ENCODE measurements around the gene EAF2.
"Not testable (repeated sequence)": the region's sequence is repeated elsewhere in the genome, so short reads cannot be mapped to it uniquely, and the experiment has no call there.

Gene EAF2

DNA sequence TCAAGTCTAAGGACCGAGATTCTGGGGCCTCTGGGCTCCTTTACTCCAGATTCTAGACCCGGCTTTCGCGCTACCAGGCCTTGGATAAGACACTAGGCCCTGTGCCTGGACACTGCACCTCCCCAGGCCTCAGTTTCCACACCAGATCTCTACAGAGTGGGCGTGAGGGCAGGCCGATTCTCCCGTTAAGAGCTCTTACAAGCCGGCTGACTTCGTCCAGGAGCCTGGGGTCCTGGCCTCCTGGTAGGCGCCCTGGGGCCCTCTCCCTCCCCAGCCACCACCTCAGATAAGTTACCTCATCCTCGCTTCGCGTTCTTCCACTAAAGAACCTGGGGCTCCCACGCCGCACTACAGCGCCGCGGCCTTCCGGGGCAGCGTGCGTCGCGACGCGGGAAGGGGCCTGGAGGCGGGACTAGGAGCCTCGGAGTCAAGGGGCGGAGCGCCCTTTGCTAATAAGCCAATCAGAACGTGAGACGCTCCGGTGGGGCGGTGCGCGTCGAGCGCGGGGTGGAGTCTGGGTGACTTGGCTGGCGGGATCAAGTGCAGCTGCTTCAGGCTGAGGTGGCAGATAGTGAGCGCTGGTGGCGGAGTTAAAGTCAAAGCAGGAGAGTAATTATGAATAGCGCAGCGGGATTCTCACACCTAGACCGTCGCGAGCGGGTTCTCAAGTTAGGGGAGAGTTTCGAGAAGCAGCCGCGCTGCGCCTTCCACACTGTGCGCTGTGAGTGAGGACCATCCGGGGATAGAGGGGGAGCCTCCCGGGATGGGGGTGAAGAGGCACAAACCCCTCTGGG is at the start of gene EAF2, which contains the start of gene IQCB1:
Gene EAF2 (plus strand): TSS at position 539 of the 794 bp plus-strand sequence. CDS start 77 bp downstream, at position 616.
Gene IQCB1 (minus strand): TSS at position 390 of the 794 bp plus-strand sequence. CDS start 6,100 bp downstream, outside the sequence.
- peak; percentile 85 for DNase-seq

DNA sequence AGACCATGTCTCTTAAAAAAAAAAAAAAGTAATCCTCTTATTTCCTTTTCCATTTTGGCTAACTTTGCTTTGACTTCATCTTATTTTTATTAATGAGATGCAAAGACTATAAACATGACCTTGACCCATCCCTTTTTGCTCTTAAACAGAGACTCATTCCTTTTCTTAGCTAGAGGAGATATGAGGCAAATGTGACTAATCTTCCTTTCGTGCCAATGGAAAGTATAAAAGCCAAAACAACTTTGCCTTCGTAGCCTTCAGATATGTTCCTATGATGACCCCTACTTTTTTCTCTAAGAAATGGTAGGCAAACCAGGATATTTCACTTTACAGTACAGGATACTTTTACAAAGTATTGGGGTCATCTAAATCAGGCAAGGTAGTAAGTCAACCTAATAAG is 48.5 kb upstream of the EAF2 start:
- no peak for DNase-seq

DNA sequence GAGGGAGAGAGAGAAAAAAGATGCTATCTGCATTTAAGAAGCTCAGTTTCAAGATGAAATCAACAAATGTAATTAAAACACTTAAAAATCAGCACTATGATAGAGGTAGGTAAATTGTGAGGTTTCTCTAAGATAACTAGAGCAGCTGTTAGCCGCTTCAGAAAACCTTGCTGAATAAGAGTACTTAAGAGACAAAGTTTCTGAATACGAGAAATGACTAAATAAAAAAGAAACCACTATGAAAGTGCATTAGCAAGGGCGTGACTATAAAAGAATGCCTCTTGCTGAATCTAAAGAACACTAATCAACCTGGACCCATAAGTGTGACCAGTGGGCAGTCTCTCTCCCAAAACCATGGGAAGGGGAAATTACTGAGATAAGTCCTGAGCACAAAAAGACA is 41.9 kb upstream of the EAF2 start:
- DNase-seq = no peak

DNA sequence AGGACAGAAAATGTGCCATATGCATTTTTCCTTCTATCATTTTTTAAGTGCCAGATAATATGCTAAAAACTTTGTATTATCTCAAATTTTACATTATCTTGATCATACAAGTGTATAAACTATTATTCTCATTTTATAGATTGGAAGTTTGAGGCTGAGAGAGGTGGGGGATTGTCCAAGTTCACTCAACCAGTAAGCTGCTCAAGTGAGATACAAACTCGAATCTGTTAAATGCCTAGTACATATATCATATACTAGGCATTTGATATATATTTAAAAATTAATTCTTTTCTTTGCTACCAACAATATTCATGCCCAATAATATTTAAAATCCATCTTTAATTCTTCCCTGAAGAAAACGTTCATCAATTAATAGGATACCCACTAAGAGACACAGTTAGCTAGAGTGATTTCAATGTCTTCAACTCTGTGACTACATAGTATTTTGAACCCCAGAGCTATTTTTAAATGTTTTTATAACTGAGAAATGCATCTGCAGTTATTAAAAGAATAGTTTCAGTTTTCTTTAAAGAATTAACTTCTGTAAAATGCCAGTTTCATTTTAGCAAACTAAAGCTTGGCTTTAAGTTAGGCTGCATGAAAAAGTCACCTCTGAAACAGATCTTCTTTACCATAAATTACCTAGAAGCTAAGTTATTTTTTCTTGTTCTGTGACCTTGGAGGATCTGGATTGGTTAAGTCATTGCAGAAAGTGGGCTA is 40.6 kb upstream of the EAF2 start:
- DNase-seq = no peak

DNA sequence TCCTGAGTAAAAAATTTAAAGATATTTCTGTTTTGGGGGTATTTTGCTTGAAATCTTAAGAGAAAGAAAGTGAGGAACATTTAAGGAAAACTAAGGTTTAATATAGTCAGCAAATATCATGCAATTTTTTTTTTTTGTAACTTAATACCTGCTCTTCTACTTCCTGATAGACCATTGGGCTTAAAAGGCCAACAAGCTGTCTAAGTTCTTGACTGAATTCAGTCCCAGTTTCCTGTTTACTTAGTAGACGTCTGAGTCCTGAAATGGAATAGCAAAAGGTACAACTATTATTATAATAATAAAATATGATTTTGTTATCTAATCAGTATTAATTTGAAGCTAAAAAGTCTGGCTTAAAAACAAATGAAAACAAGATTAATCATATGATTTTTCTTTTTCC is 38.0 kb upstream of the EAF2 start:
- no peak for DNase-seq

DNA sequence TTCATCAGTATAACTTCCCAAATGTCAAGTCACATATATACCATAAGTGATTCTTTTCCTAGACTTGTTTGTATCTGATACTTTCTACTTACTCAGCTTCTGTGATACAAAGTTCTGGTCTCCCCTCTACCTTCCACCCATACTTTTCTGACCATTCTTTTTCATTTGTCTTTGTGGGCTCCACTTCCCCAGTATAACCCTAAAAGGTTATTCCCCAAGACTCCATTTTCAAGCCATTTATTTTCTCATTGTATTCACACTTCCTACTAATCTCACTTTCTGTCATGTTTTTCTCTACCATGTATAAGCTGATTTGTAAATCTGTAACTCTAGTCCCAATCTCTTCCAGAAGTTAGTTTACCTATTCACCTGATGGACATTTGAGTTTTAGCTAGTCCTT is 34.1 kb upstream of the EAF2 start:
- no peak for DNase-seq

DNA sequence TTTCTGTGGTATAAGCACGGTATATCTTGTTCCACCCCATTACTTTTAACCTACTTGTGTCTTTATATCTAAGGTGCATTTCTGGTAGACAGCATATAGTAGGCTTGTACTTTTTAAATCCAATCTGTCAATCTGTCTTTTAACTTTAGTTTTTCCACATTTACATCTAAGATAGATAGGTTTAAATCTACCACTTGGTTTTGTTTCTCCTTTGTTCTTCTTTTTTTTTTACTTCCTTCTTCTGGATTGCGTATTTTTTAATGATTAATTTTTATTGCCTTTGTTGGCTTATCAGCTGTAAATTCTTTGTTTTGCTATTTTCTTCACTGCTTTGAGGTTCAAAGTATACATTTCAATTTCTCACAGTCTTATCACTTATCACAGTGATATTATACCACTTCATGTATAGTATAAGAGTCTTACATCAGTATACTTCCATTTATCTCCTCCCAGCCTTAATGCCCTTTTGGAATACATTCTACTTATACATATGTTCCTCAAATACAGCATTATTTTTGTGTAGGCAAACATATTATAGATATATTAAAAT is 31.2 kb upstream of the EAF2 start:
- no peak for DNase-seq

DNA sequence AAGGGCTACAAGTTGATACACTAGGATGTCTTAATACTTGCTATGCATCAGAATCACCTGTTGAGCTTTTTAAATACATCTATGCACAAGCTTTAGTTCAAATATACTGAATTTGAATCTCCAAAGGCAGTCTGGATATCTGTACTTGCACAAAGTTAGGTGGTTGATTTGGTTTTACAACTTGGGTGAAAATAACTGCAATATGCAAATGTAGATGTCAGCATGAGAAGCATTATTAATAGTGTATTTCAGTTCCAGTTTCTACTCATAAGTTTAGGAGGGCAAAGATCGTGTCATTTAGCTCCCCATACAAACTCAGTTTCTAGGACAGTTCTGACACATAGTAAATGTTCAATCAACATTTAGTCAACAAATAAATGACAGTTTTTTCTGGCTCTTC is 25.8 kb upstream of the EAF2 start:
- no peak for DNase-seq

DNA sequence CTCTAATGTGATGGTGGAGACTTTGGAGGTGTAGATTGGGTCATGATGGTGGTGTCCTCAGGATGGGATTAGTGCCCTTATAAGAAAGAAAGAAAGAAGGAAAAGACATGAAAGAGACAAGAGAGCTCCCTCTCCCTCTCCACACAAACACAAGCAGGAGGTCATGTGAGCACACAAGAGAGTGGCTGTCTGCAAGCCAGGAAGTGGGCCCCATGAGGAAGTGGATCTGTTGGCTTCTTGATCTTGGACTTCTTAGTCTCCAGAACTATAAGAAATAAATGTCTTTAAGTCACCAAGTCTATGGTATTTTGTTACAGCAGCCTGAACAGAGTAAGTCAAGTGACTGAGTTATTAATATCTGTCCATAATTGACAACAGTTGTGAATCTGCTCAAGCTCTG is 17.3 kb upstream of the EAF2 start:
- no peak for DNase-seq

DNA sequence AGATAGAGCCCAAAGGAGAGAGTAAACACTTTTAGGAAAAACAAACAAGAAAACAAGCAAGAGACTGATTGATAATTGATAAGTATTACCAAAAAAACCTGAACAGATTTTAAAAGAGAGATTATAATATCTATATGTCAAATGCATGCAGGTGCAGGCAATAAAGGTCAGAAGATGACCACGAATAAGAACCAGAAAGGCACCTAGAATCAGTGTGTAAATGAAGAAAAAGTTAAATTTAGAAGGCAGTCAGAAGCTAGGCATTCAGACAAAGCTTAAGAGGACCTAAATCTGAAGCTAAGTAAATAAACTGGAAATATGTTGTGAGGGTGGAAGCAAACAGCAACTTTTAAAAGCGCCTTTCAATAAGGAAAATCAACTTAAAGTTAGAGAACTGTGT is 16.4 kb upstream of the EAF2 start:
- DNase-seq = no peak

DNA sequence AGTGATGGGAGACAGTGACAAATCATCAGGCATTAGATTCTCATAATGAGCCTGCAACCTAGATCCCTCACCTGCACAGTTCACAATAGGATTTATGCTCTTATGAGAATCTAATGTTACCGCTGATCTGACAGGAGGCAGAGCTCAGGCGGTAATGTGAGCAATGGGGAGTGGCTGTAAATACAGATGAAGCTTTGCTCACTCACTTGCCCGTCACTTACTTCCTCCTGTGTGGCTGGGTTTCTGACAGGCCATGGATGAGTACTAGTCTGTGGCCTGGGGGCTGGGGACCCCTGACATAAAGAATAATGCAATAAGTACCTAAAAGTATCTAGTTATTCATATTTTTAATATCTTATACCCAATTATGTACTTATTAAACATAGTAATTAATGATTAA is 15.8 kb upstream of the EAF2 start:
- no peak for DNase-seq

DNA sequence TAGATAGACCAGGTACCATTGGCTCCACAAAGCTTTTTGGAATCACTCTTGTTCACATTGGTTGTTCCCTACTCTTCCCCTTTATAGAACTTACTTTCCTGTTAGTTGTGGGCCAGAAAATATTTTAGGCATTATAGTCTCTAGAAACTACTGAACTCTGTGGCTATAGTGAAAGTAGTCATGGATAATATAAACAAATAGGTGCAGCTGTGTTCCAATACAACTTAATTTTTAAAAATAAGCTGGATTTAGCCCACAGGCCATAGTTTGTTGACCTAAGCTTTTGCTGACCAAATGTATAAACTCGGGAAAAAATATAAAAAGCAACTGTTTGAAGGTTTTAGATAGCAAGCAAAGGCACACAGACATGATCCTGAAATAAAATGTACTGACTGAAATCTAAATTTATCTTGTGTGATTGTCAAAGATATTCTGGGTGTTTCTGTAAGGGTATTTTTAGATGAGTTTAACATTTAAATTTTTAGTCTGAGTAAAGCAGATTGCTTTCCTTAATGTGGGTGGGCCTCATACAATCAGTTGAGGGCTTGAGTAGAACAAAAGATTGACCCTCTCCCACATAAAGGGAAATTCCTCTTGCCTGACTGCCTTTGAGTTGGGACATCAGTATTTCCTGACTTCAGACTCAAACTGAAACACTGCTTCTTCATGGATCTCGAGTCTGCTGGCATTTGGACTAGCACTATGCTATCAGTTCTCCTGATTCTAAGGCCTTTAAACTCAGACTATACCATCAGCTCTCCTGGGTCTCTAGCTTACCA is 13.4 kb upstream of the EAF2 start:
- DNase-seq = no peak

DNA sequence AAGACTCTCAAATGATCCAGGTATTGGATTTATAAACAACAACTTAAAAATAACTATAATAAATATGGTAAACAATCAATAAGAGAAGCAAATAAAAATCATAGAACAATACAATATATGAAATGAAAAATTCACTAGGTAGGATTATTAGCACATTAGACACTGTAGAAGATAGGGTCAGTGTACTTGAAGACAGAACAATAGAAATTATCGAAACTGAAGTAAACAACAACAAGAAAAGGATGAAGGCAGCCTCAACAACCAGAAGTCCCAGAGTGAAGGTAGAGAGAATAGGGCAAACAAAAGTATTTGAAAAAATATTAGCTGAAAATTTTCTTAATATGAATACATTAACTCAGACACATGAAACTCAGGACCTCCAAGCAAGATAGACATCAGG is 12.0 kb upstream of the EAF2 start:
- DNase-seq = no peak

DNA sequence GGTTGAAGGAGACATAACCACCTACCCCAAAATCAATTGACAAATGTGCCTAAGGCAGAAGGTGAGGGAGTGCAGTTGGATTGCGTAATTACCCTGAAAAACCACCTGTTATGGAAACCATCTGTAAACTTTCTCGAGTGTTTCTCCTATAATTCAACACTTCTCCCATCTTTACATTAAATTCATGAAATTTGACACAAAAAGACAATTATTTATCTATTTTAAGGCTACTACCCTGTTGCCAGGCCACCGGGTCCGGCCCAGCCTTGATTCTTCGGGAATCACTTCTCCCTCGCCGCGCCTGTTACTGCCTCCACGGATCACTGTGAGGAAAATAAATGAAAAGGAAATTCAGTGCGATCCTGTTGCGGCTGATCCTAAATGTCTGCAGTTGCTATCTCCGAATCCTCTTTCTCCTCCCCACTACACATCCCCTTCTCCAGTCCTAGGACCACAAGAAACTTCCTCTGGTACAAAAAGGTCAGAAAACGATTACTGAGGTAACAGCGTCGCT is 795 bp upstream of the EAF2 start:
- DNase-seq = no peak

DNA sequence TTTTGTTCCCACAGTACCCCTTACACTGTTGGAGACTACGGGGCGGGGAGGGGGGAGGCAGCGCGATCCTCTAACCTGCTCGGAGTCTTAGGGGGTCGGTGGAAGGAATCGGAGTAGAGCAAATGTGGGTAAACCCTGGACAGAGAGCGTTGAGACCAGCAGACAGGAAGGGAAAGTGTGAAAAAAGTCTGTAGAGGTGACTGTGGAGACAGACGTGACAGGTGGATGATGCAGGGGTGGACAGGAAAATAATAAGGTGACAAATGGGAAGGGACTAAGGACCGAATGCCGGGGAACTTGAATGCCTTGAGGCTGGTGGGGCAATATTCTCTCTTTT is 424 bp downstream of the EAF2 start:
- no peak for DNase-seq

DNA sequence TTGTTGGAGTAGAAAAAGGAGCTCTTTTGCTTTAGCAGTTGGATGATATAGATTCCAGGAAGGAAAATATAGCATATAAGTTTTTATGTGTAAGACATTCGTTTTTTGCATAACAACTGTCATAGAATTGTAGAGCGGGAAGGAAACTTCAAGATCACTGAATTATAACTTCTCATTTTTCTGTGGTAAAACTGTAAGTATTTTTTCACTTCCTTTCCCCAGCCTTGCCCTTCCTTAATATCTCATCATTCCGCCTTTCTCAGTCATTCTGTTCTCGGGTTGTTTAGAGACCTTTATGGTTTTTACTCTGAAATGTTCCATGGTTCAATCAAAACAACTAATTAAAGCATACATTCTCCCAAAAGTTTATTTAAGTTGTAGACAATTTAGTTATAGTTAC is 1.1 kb downstream of the EAF2 start:
- DNase-seq = no peak

DNA sequence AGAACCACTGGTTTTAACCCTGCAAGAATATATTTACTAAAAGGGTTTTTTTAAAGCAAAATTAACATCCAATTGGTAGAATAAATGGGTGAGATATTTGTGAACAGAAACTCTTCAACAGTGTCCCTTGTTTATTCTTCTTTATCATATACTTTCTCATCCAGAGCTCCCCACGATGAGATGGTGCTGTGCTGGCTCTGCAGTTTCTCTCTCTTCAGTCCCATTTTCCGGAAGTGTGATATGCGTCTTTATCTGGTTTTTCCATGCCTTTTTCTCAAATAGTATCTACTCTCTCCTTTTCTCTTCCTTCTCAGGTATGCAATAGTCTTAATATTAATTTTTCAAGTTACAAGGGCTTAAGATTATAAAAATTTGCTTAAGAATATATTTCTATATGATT is 1.5 kb downstream of the EAF2 start:
- no peak for DNase-seq

DNA sequence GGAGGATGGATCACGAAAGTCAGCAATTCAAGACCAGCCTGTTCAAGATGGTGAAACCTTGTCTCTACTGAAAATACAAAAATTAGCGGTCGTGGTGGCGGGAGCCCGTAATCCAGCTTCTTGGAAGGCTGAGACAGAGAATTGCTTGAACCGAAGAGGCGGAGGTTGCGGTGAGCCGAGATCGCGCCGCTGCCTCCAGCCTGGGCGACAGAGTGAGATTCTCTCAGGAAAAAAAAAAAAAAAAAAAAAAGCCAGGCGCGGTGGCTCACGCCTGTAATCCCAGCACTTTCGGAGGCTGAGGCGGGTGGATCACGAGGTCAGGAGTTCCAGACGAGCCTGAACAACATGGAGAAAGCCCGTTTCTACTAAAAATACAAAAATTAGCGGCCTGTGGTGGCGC is 5.0 kb downstream of the EAF2 start:
- DNase-seq = no peak

DNA sequence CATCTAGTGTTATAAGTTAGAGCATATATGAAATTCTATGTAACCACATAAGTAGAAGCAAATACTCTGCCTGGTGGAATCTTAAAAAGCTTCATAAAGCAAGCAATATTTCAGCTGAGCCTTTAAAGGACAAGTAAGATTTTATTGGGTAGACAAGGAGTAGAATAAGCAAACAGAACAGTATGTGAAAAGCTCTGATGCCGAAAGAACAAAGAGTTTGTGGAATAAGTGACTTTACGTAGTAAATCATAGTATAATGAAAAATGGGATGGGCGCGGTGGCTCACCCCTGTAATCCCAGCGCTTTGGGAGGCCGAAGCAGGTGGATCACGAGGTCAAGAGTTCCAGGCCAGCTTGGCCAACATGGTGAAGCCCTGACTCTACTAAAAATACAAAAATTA is 9.9 kb downstream of the EAF2 start:
- DNase-seq = no peak

DNA sequence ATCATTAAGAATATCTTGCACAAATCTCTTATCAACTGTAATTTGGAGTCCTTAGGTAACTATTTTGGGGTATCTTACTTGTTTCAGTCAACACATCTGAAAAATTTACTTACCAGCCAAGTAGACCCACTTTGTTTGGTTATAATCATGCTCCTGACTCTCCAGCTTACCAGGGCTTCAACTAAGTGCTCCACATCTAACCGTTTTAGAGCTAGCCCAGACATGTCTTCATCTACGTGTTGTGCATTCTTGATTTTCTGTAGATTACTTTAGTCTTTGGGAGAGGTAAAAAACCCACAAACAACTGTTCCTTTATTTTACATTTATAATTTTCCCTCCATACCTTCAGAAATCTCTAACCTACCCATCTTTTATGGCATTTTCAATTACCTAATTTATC is 17.2 kb downstream of the EAF2 start:
- no peak for DNase-seq

DNA sequence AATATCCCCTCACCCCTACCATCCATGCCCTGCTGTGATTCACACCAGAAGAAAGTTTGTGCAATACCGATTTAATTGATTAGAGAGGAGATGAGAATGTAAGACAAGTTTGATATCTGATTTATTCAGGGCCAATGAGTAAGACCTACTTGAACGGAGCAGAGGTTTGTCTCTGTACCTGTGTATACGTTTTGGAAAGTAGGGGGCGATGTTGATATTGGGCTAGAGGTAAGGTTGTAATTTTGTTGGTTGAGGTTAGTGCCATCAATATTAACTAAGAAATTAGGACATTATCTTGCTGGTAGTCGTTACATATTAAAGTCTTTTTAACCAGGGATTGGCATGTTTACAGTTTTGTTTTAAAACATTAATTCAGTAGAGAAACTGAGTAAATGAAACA is 20.5 kb downstream of the EAF2 start:
- DNase-seq = no peak

DNA sequence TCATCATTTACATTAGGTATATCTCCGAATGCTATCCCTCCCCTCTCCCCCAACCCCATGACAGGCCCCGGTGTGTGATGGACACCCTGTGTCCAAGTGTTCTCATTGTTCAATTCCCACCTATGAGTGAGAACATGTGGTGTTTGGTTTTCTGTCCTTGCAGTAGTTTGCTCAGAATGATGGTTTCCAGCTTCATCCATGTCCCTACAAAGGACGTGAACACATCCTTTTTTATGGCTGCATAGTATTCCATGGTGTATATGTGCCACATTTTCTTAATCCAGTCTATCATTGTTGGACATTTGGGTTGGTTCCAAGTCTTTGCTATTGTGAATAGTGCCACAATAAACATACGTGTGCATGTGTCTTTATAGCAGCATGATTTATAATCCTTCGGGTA is 22.8 kb downstream of the EAF2 start:
- DNase-seq = not testable (repeated sequence)

DNA sequence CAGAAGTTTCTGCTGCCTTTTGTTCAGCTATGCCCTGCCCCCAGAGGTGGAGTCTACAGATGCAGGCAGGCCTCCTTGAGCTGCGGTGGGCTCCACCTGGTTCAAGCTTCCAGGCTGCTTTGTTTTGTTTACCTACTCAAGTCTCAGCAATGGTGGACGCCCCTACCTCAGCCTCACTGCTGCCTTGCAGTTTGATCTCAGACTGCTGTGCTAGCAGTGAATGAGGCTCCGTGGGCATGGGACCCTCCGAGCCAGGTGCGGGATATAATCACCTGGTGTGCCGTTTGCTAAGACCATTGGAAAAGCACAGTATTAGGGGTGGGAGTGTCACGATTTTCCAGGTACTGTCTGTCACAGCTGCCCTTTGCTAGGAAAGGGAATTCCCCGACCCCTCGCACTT is 28.2 kb downstream of the EAF2 start:
- not testable (repeated sequence) for DNase-seq

Measured in DMS79 (cell line).